Calu3 (cell line): ENCODE measurements around the gene CYCS. TPM values are rescaled to one million over a fixed set of nuclear protein-coding genes. Genes with fewer than 3 reads are reported as not detected.
"Not testable (repeated sequence)": the region's sequence is repeated elsewhere in the genome, so short reads cannot be mapped to it uniquely, and the experiment has no call there.

Experiments used
- BruUV-seq: library from RNA; stranded (reverse); fragments of 400-500 nt; replicated peaks from 2 replicates; lab custom pipeline; 2021; lab: Mats Ljungman, UMichigan
- CTCF ChIA-PET: fragments of 300-600 bp; sonication (Branson Sonifier 250); formaldehyde crosslinking; loops from one replicate; lab custom pipeline; 2022; ENCODE audit warnings: antibody characterized with exemption; lab: Charles Lee
- DNase-seq: peaks from one replicate; pipeline ENCODE4 v3.0.0; 2022
- H3K27ac Mint-ChIP-seq: one replicate; pipeline ENCODE4 v1.8.0; 2022; ENCODE audit warnings: mixed read lengths; ENCODE audit not compliant: unreplicated experiment
- H3K27me3 Mint-ChIP-seq: one replicate; pipeline ENCODE4 v1.8.0; 2022; ENCODE audit warnings: mixed read lengths; ENCODE audit not compliant: unreplicated experiment
- H3K36me3 Mint-ChIP-seq: one replicate; pipeline ENCODE4 v1.8.0; 2022; ENCODE audit warnings: mild to moderate bottlenecking, moderate library complexity, mixed read lengths; ENCODE audit not compliant: insufficient read depth, unreplicated experiment
- H3K4me1 Mint-ChIP-seq: one replicate; pipeline ENCODE4 v1.8.0; 2022; ENCODE audit warnings: mild to moderate bottlenecking, low read depth, mixed read lengths; ENCODE audit not compliant: unreplicated experiment
- H3K4me3 Mint-ChIP-seq: one replicate; pipeline ENCODE4 v1.8.0; 2022; ENCODE audit warnings: mild to moderate bottlenecking, low read depth, moderate library complexity, mixed read lengths; ENCODE audit not compliant: unreplicated experiment
- H3K9me3 Mint-ChIP-seq: one replicate; pipeline ENCODE4 v1.8.0; 2022; ENCODE audit warnings: low read depth, mixed read lengths; ENCODE audit not compliant: unreplicated experiment
- CTCF ChIP-seq: fragments of 200-600 bp; IDR thresholded peaks from one replicate; pipeline ENCODE4 v1.8.0; 2022; ENCODE audit warnings: antibody characterized with exemption; ENCODE audit not compliant: unreplicated experiment
- intact Hi-C: fragments of 100-400 bp; cut with micrococcal nuclease; formaldehyde crosslinking; loops from one replicate; pipeline ENCODE4 v1.10.0; 2022; ENCODE audit not compliant: unreplicated experiment
- total RNA-seq: library from RNA; stranded (reverse); gene quantifications from 2 replicates; pipeline ENCODE4 v1.2.3, GENCODE V29; 2022

CYCS gene
- total RNA-seq, 1 experiment from 2014 or later, result 276 TPM

- TF ChIP-seq CTCF, result no peak
- CTCF ChIA-PET, result no interaction called here
- no peak for DNase-seq
- Mint-ChIP-seq H3K4me1 (peaks cover 9% of the 10 kb centered on the region), H3K36me3 (no peaks in the 10 kb centered on the region), H3K27me3 (no peaks in the 10 kb centered on the region), H3K9me3 (no peaks in the 10 kb centered on the region), H3K4me3 (no peak overlapping the region), H3K27ac (no peak overlapping the region)
- intact Hi-C loops, result no loop called here
- no TSS peak for BruUV-seq
Observed at GRCh38 chr7:25084821-25085220, 40.2 kb downstream of the CYCS start.

GRCh38 chr7:25083201-25083600, 41.9 kb downstream of the CYCS start:
- no peak for TF ChIP-seq CTCF
- Mint-ChIP-seq H3K4me1 (peaks cover 9% of the 10 kb centered on the region), H3K4me3 (no peak overlapping the region), H3K27me3 (no peaks in the 10 kb centered on the region), H3K9me3 (no peaks in the 10 kb centered on the region), H3K36me3 (no peaks in the 10 kb centered on the region), H3K27ac (no peak overlapping the region)
- no peak for DNase-seq
- BruUV-seq, result no TSS peak
- intact Hi-C loops, result no loop called here
- CTCF ChIA-PET, result interaction anchor here (0.7 to 1.5 kb wide), 2 partner anchors 10 to 91 kb away, joined by 4 to 5 read pairs; no protein-coding TSS in a partner anchor

- intact Hi-C loops, BruUV-seq, H3K27ac Mint-ChIP-seq, H3K9me3 Mint-ChIP-seq, H3K4me3 Mint-ChIP-seq, DNase-seq, H3K4me1 Mint-ChIP-seq, CTCF ChIA-PET, H3K36me3 Mint-ChIP-seq, H3K27me3 Mint-ChIP-seq: not testable (repeated sequence)
Observed at GRCh38 chr7:25082041-25082440, 43.0 kb downstream of the CYCS start.

- no peak for DNase-seq
Observed at GRCh38 chr7:25077096-25077495, 48.0 kb downstream of the CYCS start.

More at GRCh38 chr7:25077096-25077495, 48.0 kb downstream of the CYCS start:
- TF ChIP-seq CTCF, result no peak
- intact Hi-C loops, result no loop called here
- Mint-ChIP-seq H3K27me3 (no peaks in the 10 kb centered on the region), H3K9me3 (no peaks in the 10 kb centered on the region), H3K36me3 (no peaks in the 10 kb centered on the region), H3K4me3 (no peak overlapping the region), H3K4me1 (peaks cover 8% of the 10 kb centered on the region), H3K27ac (no peak overlapping the region)
- no TSS peak for BruUV-seq
- CTCF ChIA-PET, result interaction anchor here (0.6 kb wide), 1 partner anchor 226 kb away, joined by 4 read pairs; no protein-coding TSS in a partner anchor
